ENCODE results near the gene USP13. TPM values are rescaled to one million over a fixed set of nuclear protein-coding genes. Genes with fewer than 3 reads are reported as not detected.

The USP13 gene
- total and polyA plus RNA-seq, 2 of the 13 experiments (the other 11 are each of a cell fraction or from before 2014, with no cell fraction given) = 15.9 to 36.7 TPM

DNA sequence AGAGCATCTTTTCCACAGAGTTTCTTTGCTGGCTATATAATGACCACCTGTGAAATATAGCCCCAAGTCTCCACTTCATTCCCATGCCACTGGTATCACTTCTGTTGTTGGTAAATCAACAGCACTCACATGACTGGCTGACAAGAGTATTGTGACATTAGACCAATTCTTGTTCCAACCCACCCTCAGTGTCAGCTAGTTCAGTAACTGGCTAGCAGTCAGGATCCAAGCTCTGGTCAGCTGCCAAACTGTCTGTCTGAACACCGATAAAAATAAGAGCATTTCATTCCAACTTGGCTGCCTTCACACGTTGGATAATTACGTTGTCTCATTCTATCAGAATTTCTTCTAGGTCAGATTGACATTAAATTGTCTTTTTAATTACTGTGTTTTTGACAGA is 166.5 kb downstream of the USP13 start:
- H3K27me3 ChIP-seq (ENCODE audit: control insufficient read depth in 1 of 2, insufficient read depth in 2 of 2, low read length in 2 of 2) = peaks cover 0 to 10% of the 10 kb centered on the region in 2 experiments; a peak in 1 of 5 replicates
- intact Hi-C loops (cut with micrococcal nuclease; ENCODE audit: unreplicated experiment) = no loop called here
- DNase-seq (ENCODE audit: low spot score) (no peak), FAIRE-seq (no peak), ATAC-seq (no peak)
- BruUV-seq (replicated peaks) = no TSS peak
- H3K9ac ChIP-seq (ENCODE audit: insufficient read depth, low read depth, low read length) = no peak overlapping the region
- 0% methylated on average over 3 of the region's 3 CpGs for WGBS (ENCODE audit: low lambda C conversion rate)
- H3K4me3 ChIP-seq (replicated peaks in 1 of 3; ENCODE audit: insufficient read depth in 1 of 3, low read depth in 2 of 3, low read length in 3 of 3) = no peak overlapping the region
- no peak overlapping the region for H3K4me2 ChIP-seq (ENCODE audit: low read depth, low read length)
- in situ Hi-C loops (cut with HindIII; ENCODE audit: extremely low pct_ligation_motif_present, low pct_unique_long_range_greater_than_20kb) = loop anchor here (25.0 kb wide), 1 partner anchor 768 kb away; no protein-coding TSS in a partner anchor
- ChIA-PET POLR2A (no interaction called here), CTCF (ENCODE audit: low intra/inter-chr PET ratio, low total read pairs) (no interaction called here)
- TF ChIP-seq ZNF709 (CRISPR knock-in tag; IDR thresholded peaks at IDR 0.05) (no peak), ZNF33B (CRISPR knock-in tag; IDR thresholded peaks at IDR 0.05) (no peak), ZNF17 (CRISPR knock-in tag; IDR thresholded peaks at IDR 0.05) (no peak), DNMT3B (CRISPR knock-in tag; conservative IDR thresholded peaks at IDR 0.05) (no peak), MEIS2 (CRISPR knock-in tag; IDR thresholded peaks at IDR 0.05) (no peak), FOXP1 (IDR thresholded peaks at IDR 0.05) (no peak), FOXP1 (CRISPR knock-in tag; IDR thresholded peaks at IDR 0.05) (no peak), NFE2L2 (IDR thresholded peaks at IDR 0.05; ENCODE audit: low read length) (no peak), ZNF350 (CRISPR knock-in tag; IDR thresholded peaks at IDR 0.05; ENCODE audit: borderline replicate concordance, low read depth) (no peak), IKZF4 (CRISPR knock-in tag; IDR thresholded peaks at IDR 0.05; ENCODE audit: borderline replicate concordance, low read depth, not compliant biosample characterization) (no peak)
- TF ChIP-seq, protein P1, sequence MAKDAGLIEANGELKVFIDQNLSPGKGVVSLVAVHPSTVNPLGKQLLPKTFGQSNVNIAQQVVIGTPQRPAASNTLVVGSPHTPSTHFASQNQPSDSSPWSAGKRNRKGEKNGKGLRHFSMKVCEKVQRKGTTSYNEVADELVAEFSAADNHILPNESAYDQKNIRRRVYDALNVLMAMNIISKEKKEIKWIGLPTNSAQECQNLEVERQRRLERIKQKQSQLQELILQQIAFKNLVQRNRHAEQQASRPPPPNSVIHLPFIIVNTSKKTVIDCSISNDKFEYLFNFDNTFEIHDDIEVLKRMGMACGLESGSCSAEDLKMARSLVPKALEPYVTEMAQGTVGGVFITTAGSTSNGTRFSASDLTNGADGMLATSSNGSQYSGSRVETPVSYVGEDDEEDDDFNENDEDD (CRISPR knock-in tag; IDR thresholded peaks at IDR 0.05; ENCODE audit: borderline replicate concordance) = no peak
- H3K36me3 ChIP-seq (replicated peaks in 1 of 2; ENCODE audit: control insufficient read depth in 1 of 2, insufficient read depth in 2 of 2, low read length in 2 of 2) = no peaks in the 10 kb centered on the region
- no peaks in the 10 kb centered on the region for H3K79me2 ChIP-seq (ENCODE audit: insufficient read depth, low read length)
- H3K27ac ChIP-seq (ENCODE audit: extremely low read length, insufficient read depth, low read length) = no peak overlapping the region
- H3K9me3 ChIP-seq (ENCODE audit: low read length) = no peaks in the 10 kb centered on the region
- H3K4me1 ChIP-seq (ENCODE audit: insufficient read depth, low read length) = no peaks in the 10 kb centered on the region
- H4K20me1 ChIP-seq (ENCODE audit: insufficient read depth, low read length) = no peaks in the 10 kb centered on the region
- H2AFZ ChIP-seq (ENCODE audit: low read length) = no peak overlapping the region

Data from HepG2 (cell line).